ENCODE measurements around the gene PLPP3.

Gene PLPP3

GRCh38 chr1:56590520-56591011 lies 11.2 kb upstream of the PLPP3 start:
- H3K36me3 ChIP-seq (ENCODE audit: control insufficient read depth, insufficient read depth, low read length): no peaks in the 10 kb centered on the region
- H3K9me3 ChIP-seq (ENCODE audit: control insufficient read depth, insufficient read depth, low read length): 0 out of 2 replicates have a peak, but pooled peaks cover 6% of the 10 kb centered on the region
- no peaks in the 10 kb centered on the region for H3K27me3 ChIP-seq (ENCODE audit: control insufficient read depth, insufficient read depth, low read length)
- H3K27ac ChIP-seq (ENCODE audit: low read depth, low read length): no peak overlapping the region
- H3K4me1 ChIP-seq (ENCODE audit: control insufficient read depth, insufficient read depth, low read length): no peaks in the 10 kb centered on the region
- no peak overlapping the region for H3K4me3 ChIP-seq (ENCODE audit: low read depth, low read length)
- no peak overlapping the region for H3K9ac ChIP-seq (ENCODE audit: low read depth, low read length)

DNA sequence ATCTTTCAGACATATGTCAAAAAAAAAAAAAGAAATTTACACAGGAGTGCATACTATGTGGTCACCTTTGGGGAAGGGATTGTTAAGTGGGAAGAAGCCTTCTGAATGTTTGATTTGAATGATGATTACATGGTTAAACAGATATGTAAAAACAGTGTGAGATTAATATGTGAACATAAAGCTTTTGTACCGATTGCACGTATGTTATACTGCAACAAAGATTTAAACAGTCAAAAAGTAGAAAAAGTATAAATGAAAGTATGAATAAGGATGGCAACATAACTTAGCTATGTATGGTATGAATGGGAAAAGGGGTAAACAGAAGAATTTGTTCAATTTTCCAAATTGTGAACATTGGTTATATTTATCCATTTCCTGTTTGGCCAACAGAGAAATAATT lies 10.0 kb upstream of the PLPP3 start:
- H3K36me3 ChIP-seq (ENCODE audit: control insufficient read depth, insufficient read depth, low read length): no peaks in the 10 kb centered on the region
- H3K27ac ChIP-seq (ENCODE audit: low read depth, low read length): no peak overlapping the region
- no peaks in the 10 kb centered on the region for H3K27me3 ChIP-seq (ENCODE audit: control insufficient read depth, insufficient read depth, low read length)
- no peak overlapping the region for H3K9ac ChIP-seq (ENCODE audit: low read depth, low read length)
- 0 out of 2 replicates have a peak, but pooled peaks cover 6% of the 10 kb centered on the region for H3K9me3 ChIP-seq (ENCODE audit: control insufficient read depth, insufficient read depth, low read length)
- no peak overlapping the region for H3K4me3 ChIP-seq (ENCODE audit: low read depth, low read length)
- H3K4me1 ChIP-seq (ENCODE audit: control insufficient read depth, insufficient read depth, low read length): peaks cover 4% of the 10 kb centered on the region; the same call in 1 of the 2 replicates

DNA sequence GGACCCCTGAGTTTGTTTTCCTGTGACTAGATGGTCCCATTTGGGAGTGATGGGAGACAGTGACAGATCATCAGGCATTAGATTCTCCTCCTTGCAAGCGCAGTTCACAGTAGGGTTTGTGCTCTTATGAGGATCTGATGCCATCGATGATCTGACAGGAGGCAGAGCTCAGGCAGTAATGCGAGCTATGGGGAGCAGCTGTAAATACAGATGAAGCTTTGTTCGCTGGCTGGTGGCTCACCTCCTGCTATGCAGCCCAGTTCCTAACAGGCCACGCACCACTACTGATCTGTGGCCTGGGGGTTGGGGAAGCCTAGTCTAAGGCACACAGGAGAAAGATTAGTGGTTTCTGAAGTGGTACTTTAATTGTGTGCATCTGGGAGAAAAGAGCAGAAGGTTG lies 7.1 kb upstream of the PLPP3 start:
- Histone ChIP-seq H3K4me1 (ENCODE audit: control insufficient read depth, insufficient read depth, low read length) (peaks cover 5% of the 10 kb centered on the region; the same call in 1 of the 2 replicates), H3K27ac (ENCODE audit: low read depth, low read length) (no peak overlapping the region), H3K27me3 (ENCODE audit: control insufficient read depth, insufficient read depth, low read length) (no peaks in the 10 kb centered on the region), H3K9ac (ENCODE audit: low read depth, low read length) (no peak overlapping the region), H3K9me3 (ENCODE audit: control insufficient read depth, insufficient read depth, low read length) (0 out of 2 replicates have a peak, but pooled peaks cover 6% of the 10 kb centered on the region), H3K4me3 (ENCODE audit: low read depth, low read length) (no peak overlapping the region), H3K36me3 (ENCODE audit: control insufficient read depth, insufficient read depth, low read length) (no peaks in the 10 kb centered on the region)

- H3K9ac ChIP-seq (ENCODE audit: low read depth, low read length): no peak overlapping the region
- H3K36me3 ChIP-seq (ENCODE audit: control insufficient read depth, insufficient read depth, low read length): no peaks in the 10 kb centered on the region
- no peak overlapping the region for H3K27ac ChIP-seq (ENCODE audit: low read depth, low read length)
- peaks cover 9% of the 10 kb centered on the region for H3K4me1 ChIP-seq (ENCODE audit: control insufficient read depth, insufficient read depth, low read length)
- no peak overlapping the region for H3K4me3 ChIP-seq (ENCODE audit: low read depth, low read length)
- H3K9me3 ChIP-seq (ENCODE audit: control insufficient read depth, insufficient read depth, low read length): 0 out of 2 replicates have a peak, but pooled peaks cover 6% of the 10 kb centered on the region
- no peaks in the 10 kb centered on the region for H3K27me3 ChIP-seq (ENCODE audit: control insufficient read depth, insufficient read depth, low read length)
Measured at GRCh38 chr1:56585985-56586384, 6.6 kb upstream of the PLPP3 start.

DNA sequence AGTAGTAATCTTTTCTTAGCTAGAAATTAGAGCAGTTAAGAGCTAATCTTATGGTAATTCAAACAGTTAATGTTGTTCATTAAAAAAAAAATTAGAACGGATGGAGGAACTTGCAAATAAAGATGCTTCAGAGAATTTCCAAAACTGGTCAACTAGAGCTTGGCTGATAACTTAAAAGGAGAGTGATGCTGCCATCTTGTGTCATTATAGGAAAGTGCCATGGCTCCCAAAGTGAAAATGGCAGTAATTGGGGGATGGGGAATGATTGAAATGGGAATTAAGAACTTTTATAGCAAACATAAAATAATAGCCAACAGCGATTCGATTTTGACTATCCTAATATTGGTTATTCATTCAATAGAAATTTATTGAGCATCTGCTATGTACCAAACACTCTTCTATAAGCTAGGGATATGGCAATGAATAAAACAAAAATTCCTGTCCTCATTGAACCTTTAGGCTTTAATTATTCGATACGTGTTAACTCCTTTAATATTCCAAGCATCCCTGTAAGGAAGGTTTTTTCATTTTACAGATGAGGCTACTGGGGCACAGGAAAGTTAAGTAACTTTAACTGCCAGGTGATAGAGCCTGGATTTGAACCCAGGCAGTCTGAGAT lies 5.7 kb upstream of the PLPP3 start:
- peaks cover 18% of the 10 kb centered on the region for H3K4me1 ChIP-seq (ENCODE audit: control insufficient read depth, insufficient read depth, low read length)
- 0 out of 2 replicates have a peak, but pooled peaks cover 6% of the 10 kb centered on the region for H3K9me3 ChIP-seq (ENCODE audit: control insufficient read depth, insufficient read depth, low read length)
- no peaks in the 10 kb centered on the region for H3K27me3 ChIP-seq (ENCODE audit: control insufficient read depth, insufficient read depth, low read length)
- no peak overlapping the region for H3K27ac ChIP-seq (ENCODE audit: low read depth, low read length)
- H3K4me3 ChIP-seq (ENCODE audit: low read depth, low read length): no peak overlapping the region
- H3K36me3 ChIP-seq (ENCODE audit: control insufficient read depth, insufficient read depth, low read length): no peaks in the 10 kb centered on the region
- no peak overlapping the region for H3K9ac ChIP-seq (ENCODE audit: low read depth, low read length)

DNA sequence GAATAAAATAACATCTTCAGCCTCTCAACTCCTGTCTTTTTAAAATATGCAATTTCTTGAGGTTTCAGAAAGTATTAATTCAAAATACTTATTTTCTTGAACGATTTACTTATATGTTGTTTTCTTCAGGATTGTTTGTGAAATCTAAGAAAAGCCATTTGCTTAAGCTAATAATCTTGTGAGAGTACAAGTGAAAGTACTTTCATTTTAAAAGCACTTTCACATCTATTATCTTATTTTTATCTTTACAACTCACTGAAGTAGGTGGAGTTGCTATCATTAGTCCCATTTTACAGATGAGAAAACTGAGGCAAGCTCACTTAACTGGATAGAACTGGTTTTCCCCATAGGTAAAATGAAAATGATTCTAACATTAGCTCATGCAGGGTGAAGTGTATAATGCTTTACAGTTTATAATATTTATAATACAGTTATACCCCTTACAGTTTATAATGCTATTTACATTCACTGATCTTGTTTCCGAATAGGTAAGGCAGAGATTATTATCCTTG lies 4.7 kb upstream of the PLPP3 start:
- H3K27ac ChIP-seq (ENCODE audit: low read depth, low read length): no peak overlapping the region
- H3K4me3 ChIP-seq (ENCODE audit: low read depth, low read length): no peak overlapping the region
- H3K36me3 ChIP-seq (ENCODE audit: control insufficient read depth, insufficient read depth, low read length): no peaks in the 10 kb centered on the region

GRCh38 chr1:56580771-56581170 lies 1.4 kb upstream of the PLPP3 start:
- Histone ChIP-seq H3K36me3 (ENCODE audit: control insufficient read depth, insufficient read depth, low read length) (no peaks in the 10 kb centered on the region), H3K4me3 (ENCODE audit: low read depth, low read length) (no peak overlapping the region), H3K27ac (ENCODE audit: low read depth, low read length) (no peak overlapping the region), H3K27me3 (ENCODE audit: control insufficient read depth, insufficient read depth, low read length) (no peaks in the 10 kb centered on the region), H3K9ac (ENCODE audit: low read depth, low read length) (no peak overlapping the region), H3K4me1 (ENCODE audit: control insufficient read depth, insufficient read depth, low read length) (peaks cover 32% of the 10 kb centered on the region), H3K9me3 (ENCODE audit: control insufficient read depth, insufficient read depth, low read length) (no peaks in the 10 kb centered on the region)

More for the DNA sequence above, 4.7 kb upstream of the PLPP3 start:
- Histone ChIP-seq H3K9me3 (ENCODE audit: control insufficient read depth, insufficient read depth, low read length) (0 out of 2 replicates have a peak, but pooled peaks cover 2% of the 10 kb centered on the region), H3K27me3 (ENCODE audit: control insufficient read depth, insufficient read depth, low read length) (no peaks in the 10 kb centered on the region), H3K4me1 (ENCODE audit: control insufficient read depth, insufficient read depth, low read length) (peaks cover 21% of the 10 kb centered on the region), H3K9ac (ENCODE audit: low read depth, low read length) (no peak overlapping the region)

GRCh38 chr1:56578138-56578962 lies 1.0 kb downstream of the PLPP3 start:
- Histone ChIP-seq H3K4me3 (ENCODE audit: low read depth, low read length) (peak overlapping the region; percentile 88), H3K4me1 (ENCODE audit: control insufficient read depth, insufficient read depth, low read length) (peaks cover 46% of the 10 kb centered on the region), H3K27ac (ENCODE audit: low read depth, low read length) (peak overlapping the region; percentile 76)

GRCh38 chr1:56577406-56578137 lies 1.8 kb downstream of the PLPP3 start:
- H3K4me3 ChIP-seq (ENCODE audit: low read depth, low read length): peak overlapping the region; percentile 88
- H3K36me3 ChIP-seq (ENCODE audit: control insufficient read depth, insufficient read depth, low read length): no peaks in the 10 kb centered on the region; the same call in 1 of the 2 replicates
- H3K27me3 ChIP-seq (ENCODE audit: control insufficient read depth, insufficient read depth, low read length): no peaks in the 10 kb centered on the region
- H3K27ac ChIP-seq (ENCODE audit: low read depth, low read length): peak overlapping the region; percentile 14
- no peaks in the 10 kb centered on the region for H3K9me3 ChIP-seq (ENCODE audit: control insufficient read depth, insufficient read depth, low read length)
- H3K4me1 ChIP-seq (ENCODE audit: control insufficient read depth, insufficient read depth, low read length): peaks cover 53% of the 10 kb centered on the region
- peak overlapping the region; percentile 82 for H3K9ac ChIP-seq (ENCODE audit: low read depth, low read length)

More at GRCh38 chr1:56578138-56578962, 1.0 kb downstream of the PLPP3 start:
- Histone ChIP-seq H3K27me3 (ENCODE audit: control insufficient read depth, insufficient read depth, low read length) (no peaks in the 10 kb centered on the region), H3K9ac (ENCODE audit: low read depth, low read length) (peak overlapping the region; percentile 82), H3K9me3 (ENCODE audit: control insufficient read depth, insufficient read depth, low read length) (no peaks in the 10 kb centered on the region), H3K36me3 (ENCODE audit: control insufficient read depth, insufficient read depth, low read length) (no peaks in the 10 kb centered on the region; the same call in 1 of the 2 replicates)

GRCh38 chr1:56576880-56577405 lies 2.4 kb downstream of the PLPP3 start:
- peaks cover 3% of the 10 kb centered on the region; the same call in 1 of the 2 replicates for H3K36me3 ChIP-seq (ENCODE audit: control insufficient read depth, insufficient read depth, low read length)
- peak overlapping the region; percentile 82; the same call in 1 of the 2 replicates for H3K9ac ChIP-seq (ENCODE audit: low read depth, low read length)
- H3K9me3 ChIP-seq (ENCODE audit: control insufficient read depth, insufficient read depth, low read length): no peaks in the 10 kb centered on the region
- no peaks in the 10 kb centered on the region for H3K27me3 ChIP-seq (ENCODE audit: control insufficient read depth, insufficient read depth, low read length)
- H3K4me3 ChIP-seq (ENCODE audit: low read depth, low read length): peak overlapping the region; percentile 88
- peaks cover 58% of the 10 kb centered on the region for H3K4me1 ChIP-seq (ENCODE audit: control insufficient read depth, insufficient read depth, low read length)
- peak overlapping the region; percentile 68 for H3K27ac ChIP-seq (ENCODE audit: low read depth, low read length)
